CD4-positive, alpha-beta T cell (primary cell): Measurements from ENCODE around the gene ZNF185. TPM values are rescaled to one million over a fixed set of nuclear protein-coding genes. Genes with fewer than 3 reads are reported as not detected.

ENCODE experiments used
- ATAC-seq: fragments of 200-7000 bp; cut with Tn5 transposase; one replicate; pipeline ENCODE4 v1.10.0; 2022; ENCODE audit warnings: mild to moderate bottlenecking; ENCODE audit not compliant: poor library complexity
- CTCF ChIA-PET: fragments of 350-600 bp; sonication (Branson Sonifier 250); formaldehyde crosslinking; loops from one replicate; lab custom pipeline; 2021; ENCODE audit warnings: antibody characterized with exemption, inconsistent platforms; lab: Charles Lee
- POLR2A ChIA-PET: fragments of 350-600 bp; sonication (Branson Sonifier 250); formaldehyde crosslinking; loops from one replicate; lab custom pipeline; 2021; ENCODE audit warnings: antibody characterized with exemption, inconsistent platforms; lab: Charles Lee
- DNase-seq, 14 experiments: peaks; one replicate each; pipeline ENCODE4 v3.0.0-alpha.2; 2013 to 2020; ENCODE audit warnings: mixed read lengths in 2 of 14
- H3K27ac ChIP-seq, 2 donors: one replicate each; pipeline versions ENCODE4 v1.5.1 to v1.7.0; 2013; ENCODE audit warnings: low read length in 2 of 2, low read depth in 1 of 2, mild to moderate bottlenecking in 1 of 2
- H3K27me3 ChIP-seq, 2 experiments: 1 replicate in 1 of 2; 2 replicates in 1 of 2; pipeline versions ENCODE4 v1.6.1 to v1.7.0; 2013; ENCODE audit warnings: low read length in 2 of 2, control low read depth in 1 of 2, mild to moderate bottlenecking in 1 of 2, moderate library complexity in 1 of 2; ENCODE audit not compliant: insufficient read depth in 2 of 2, control insufficient read depth in 1 of 2
- H3K36me3 ChIP-seq: one replicate; pipeline ENCODE4 v1.6.1; 2013; ENCODE audit warnings: low read length, control low read depth; ENCODE audit not compliant: insufficient read depth
- H3K4me1 ChIP-seq: one replicate; pipeline ENCODE4 v1.6.1; 2013; ENCODE audit warnings: low read length, control low read depth; ENCODE audit not compliant: insufficient read depth
- H3K4me3 ChIP-seq: one replicate; pipeline ENCODE4 v1.5.1; 2013; ENCODE audit warnings: mild to moderate bottlenecking, low read length, moderate library complexity
- H3K9me3 ChIP-seq, 2 experiments: 1 replicate in 1 of 2; 2 replicates in 1 of 2; pipeline versions ENCODE4 v1.6.1 to v1.7.0; 2013; ENCODE audit warnings: low read length in 2 of 2, mild to moderate bottlenecking in 2 of 2, control low read depth in 1 of 2, moderate library complexity in 1 of 2; ENCODE audit not compliant: control insufficient read depth in 1 of 2, insufficient read depth in 1 of 2
- H3K27ac Mint-ChIP-seq: one replicate; pipeline ENCODE4 v1.8.0; 2020; ENCODE audit warnings: mixed read lengths
- H3K27me3 Mint-ChIP-seq: one replicate; pipeline ENCODE4 v1.8.0; 2021; ENCODE audit warnings: mixed read lengths
- H3K36me3 Mint-ChIP-seq: one replicate; pipeline ENCODE4 v1.8.0; 2021; ENCODE audit warnings: low read depth, mixed read lengths
- H3K4me1 Mint-ChIP-seq: one replicate; pipeline ENCODE4 v1.8.0; 2021; ENCODE audit warnings: low read depth, mixed read lengths
- H3K4me3 Mint-ChIP-seq: one replicate; pipeline ENCODE4 v1.8.0; 2020; ENCODE audit warnings: mild to moderate bottlenecking, mixed read lengths
- H3K9me3 Mint-ChIP-seq: one replicate; pipeline ENCODE4 v1.8.0; 2020; ENCODE audit warnings: mixed read lengths
- intact Hi-C, 2 experiments: fragments of 100-400 bp; cut with DNase I in 1 of 2; cut with micrococcal nuclease in 1 of 2; formaldehyde crosslinking; loops; one replicate each; pipeline versions ENCODE4 v1.15.1 to v1.9.0; 2023 to 2025; cut with DNase I, micrococcal nuclease
- total RNA-seq, 174 experiments: library from RNA in 2 of 174; stranded (reverse) in 2 of 174; gene quantifications; one replicate each; pipeline ENCODE4 v1.2.3 and lab custom pipeline; 2021 to 2026
- TF ChIP-seq, protein P1 (sequence below): fragments of 200-600 bp; IDR thresholded peaks from one replicate; pipeline ENCODE4 v1.8.0; 2022; ENCODE audit warnings: antibody characterized with exemption, mild to moderate bottlenecking

The ZNF185 gene
- total RNA-seq, 2 experiments from 2014 or later = 1.4 to 1.5 TPM

DNA sequence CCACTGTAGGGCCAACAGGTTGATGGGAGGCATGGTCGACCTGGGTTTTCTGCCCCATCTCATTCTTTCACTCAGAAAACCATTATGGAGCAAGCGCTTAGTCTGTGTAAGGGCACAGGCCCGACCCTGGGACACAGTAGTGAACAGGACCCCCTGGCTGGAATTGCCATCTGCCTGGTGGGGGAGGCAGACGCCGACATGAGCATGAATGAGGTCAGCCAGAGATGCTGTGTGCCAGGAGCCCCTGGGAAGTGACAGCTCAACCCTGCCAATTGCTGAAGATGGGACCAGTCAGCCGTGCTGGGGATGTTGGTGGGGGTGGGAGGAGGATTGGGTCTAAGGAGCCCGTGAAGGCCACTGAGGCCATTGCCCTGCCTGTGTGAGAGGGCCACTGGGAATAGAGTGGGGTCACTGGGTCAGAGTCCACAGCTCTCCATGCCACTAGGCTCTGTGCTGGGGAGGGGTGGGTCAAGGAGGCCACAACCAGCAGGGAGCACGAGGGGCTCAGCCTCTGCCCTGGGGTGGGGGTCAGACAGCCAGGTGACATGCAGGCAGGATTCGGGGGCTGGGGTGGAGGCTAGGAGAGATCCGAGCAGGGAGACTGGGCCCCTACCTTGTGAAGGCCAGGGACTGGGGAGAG is 31.0 kb downstream of the ZNF185 start:
- no peak for DNase-seq
- no peak overlapping the region for H3K27ac Mint-ChIP-seq
- ChIA-PET POLR2A (no interaction called here), CTCF (no interaction called here)
- no peaks in the 10 kb centered on the region for H3K9me3 Mint-ChIP-seq
- intact Hi-C loops = loop anchor here in 1 of 2 experiments (5.0 kb wide), 1 partner anchor 1777 kb away; no protein-coding TSS in a partner anchor
- H3K27me3 Mint-ChIP-seq = no peaks in the 10 kb centered on the region
- Histone ChIP-seq H3K4me1 (peaks cover 5% of the 10 kb centered on the region), H3K27me3 (no peaks in the 10 kb centered on the region), H3K4me3 (no peak overlapping the region), H3K9me3 (no peaks in the 10 kb centered on the region), H3K36me3 (no peaks in the 10 kb centered on the region), H3K27ac (no peak overlapping the region)
- no peaks in the 10 kb centered on the region for H3K4me1 Mint-ChIP-seq
- no peak overlapping the region for H3K4me3 Mint-ChIP-seq
- ATAC-seq = no peak
- H3K36me3 Mint-ChIP-seq = no peaks in the 10 kb centered on the region
- TF ChIP-seq, protein P1, sequence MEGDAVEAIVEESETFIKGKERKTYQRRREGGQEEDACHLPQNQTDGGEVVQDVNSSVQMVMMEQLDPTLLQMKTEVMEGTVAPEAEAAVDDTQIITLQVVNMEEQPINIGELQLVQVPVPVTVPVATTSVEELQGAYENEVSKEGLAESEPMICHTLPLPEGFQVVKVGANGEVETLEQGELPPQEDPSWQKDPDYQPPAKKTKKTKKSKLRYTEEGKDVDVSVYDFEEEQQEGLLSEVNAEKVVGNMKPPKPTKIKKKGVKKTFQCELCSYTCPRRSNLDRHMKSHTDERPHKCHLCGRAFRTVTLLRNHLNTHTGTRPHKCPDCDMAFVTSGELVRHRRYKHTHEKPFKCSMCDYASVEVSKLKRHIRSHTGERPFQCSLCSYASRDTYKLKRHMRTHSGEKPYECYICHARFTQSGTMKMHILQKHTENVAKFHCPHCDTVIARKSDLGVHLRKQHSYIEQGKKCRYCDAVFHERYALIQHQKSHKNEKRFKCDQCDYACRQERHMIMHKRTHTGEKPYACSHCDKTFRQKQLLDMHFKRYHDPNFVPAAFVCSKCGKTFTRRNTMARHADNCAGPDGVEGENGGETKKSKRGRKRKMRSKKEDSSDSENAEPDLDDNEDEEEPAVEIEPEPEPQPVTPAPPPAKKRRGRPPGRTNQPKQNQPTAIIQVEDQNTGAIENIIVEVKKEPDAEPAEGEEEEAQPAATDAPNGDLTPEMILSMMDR = no peak

GRCh38 chrX:152929898-152930297 is 32.0 kb downstream of the ZNF185 start:
- H3K4me1 ChIP-seq = peaks cover 5% of the 10 kb centered on the region
- ChIA-PET POLR2A (no interaction called here), CTCF (no interaction called here)
- Mint-ChIP-seq H3K9me3 (no peaks in the 10 kb centered on the region), H3K27ac (no peak overlapping the region), H3K27me3 (no peaks in the 10 kb centered on the region), H3K4me1 (no peaks in the 10 kb centered on the region), H3K4me3 (no peak overlapping the region), H3K36me3 (no peaks in the 10 kb centered on the region)
- DNase-seq (no peak), ATAC-seq (no peak)
- TF ChIP-seq, protein P1 = no peak
- intact Hi-C loops = loop anchor here in 1 of 2 experiments (5.0 kb wide), 1 partner anchor 1778 kb away; no protein-coding TSS in a partner anchor
- no peaks in the 10 kb centered on the region for H3K9me3 ChIP-seq
- H3K27me3 ChIP-seq = no peaks in the 10 kb centered on the region
- H3K27ac ChIP-seq = no peak overlapping the region
- no peak overlapping the region for H3K4me3 ChIP-seq
- no peaks in the 10 kb centered on the region for H3K36me3 ChIP-seq

- H3K36me3 ChIP-seq = no peaks in the 10 kb centered on the region
- H3K27ac ChIP-seq = no peak overlapping the region
- H3K4me1 ChIP-seq = peaks cover 5% of the 10 kb centered on the region
- no peaks in the 10 kb centered on the region for H3K9me3 Mint-ChIP-seq
- H3K9me3 ChIP-seq = no peaks in the 10 kb centered on the region
- TF ChIP-seq, protein P1 = no peak
- no peaks in the 10 kb centered on the region for H3K27me3 ChIP-seq
- DNase-seq (no peak), ATAC-seq (no peak)
- ChIA-PET CTCF (no interaction called here), POLR2A (no interaction called here)
- intact Hi-C loops = no loop called here
- H3K36me3 Mint-ChIP-seq = no peaks in the 10 kb centered on the region
- H3K4me1 Mint-ChIP-seq = no peaks in the 10 kb centered on the region
- H3K27ac Mint-ChIP-seq = no peak overlapping the region
- no peak overlapping the region for H3K4me3 ChIP-seq
- H3K27me3 Mint-ChIP-seq = no peaks in the 10 kb centered on the region
- no peak overlapping the region for H3K4me3 Mint-ChIP-seq
Measured at GRCh38 chrX:152930516-152930915, 32.6 kb downstream of the ZNF185 start.
